Heart left ventricle (tissue), 16 donors: ENCODE results near the gene SPEG. TPM values are rescaled to one million over a fixed set of nuclear protein-coding genes. Genes with fewer than 3 reads are reported as not detected.

Experiments
- ATAC-seq, 4 donors: fragments of 200-7000 bp; cut with Tn5 transposase; one replicate each; pipeline ENCODE4 v1.9.1; 2020 to 2022; ENCODE audit warnings: moderate library complexity in 4 of 4, mild to moderate bottlenecking in 3 of 4, moderate number of reproducible peaks in 1 of 4
- DNase-seq, 5 donors: peaks; one replicate each; pipeline ENCODE4 v3.0.0-alpha.2; 2020
- H3K27ac ChIP-seq, 12 donors: fragments of 200-600 bp; sonication (generic) in 4 of 12; one replicate each; pipeline versions ENCODE4 v1.5.0 to v1.8.0; 2016 to 2022; ENCODE audit warnings: mild to moderate bottlenecking in 2 of 12
- H3K27me3 ChIP-seq, 9 donors: fragments of 200-600 bp; sonication (generic) in 2 of 9; one replicate each; pipeline versions ENCODE4 v1.5.1 to v1.8.0; 2016 to 2022; ENCODE audit warnings: mild to moderate bottlenecking in 3 of 9
- H3K36me3 ChIP-seq, 9 donors: fragments of 200-600 bp; sonication (generic) in 2 of 9; one replicate each; pipeline versions ENCODE4 v1.5.0 to v1.8.0; 2018 to 2022; ENCODE audit warnings: mild to moderate bottlenecking in 2 of 9
- H3K4me1 ChIP-seq, 12 donors: fragments of 200-600 bp; sonication (generic) in 4 of 12; one replicate each; pipeline versions ENCODE4 v1.5.0 to v1.8.0; 2016 to 2022; ENCODE audit warnings: mild to moderate bottlenecking in 3 of 12
- H3K4me3 ChIP-seq, 12 donors: fragments of 200-600 bp; sonication (generic) in 4 of 12; one replicate each; pipeline versions ENCODE4 v1.5.0 to v1.8.0; 2017 to 2022; ENCODE audit warnings: mild to moderate bottlenecking in 9 of 12, moderate library complexity in 4 of 12
- H3K9me3 ChIP-seq, 12 donors: fragments of 200-600 bp; sonication (generic) in 4 of 12; one replicate each; pipeline versions ENCODE4 v1.5.0 to v1.8.0; 2016 to 2022; ENCODE audit warnings: mild to moderate bottlenecking in 1 of 12
- CTCF ChIP-seq, 12 donors: fragments of 200-600 bp; sonication (generic) in 4 of 12; IDR thresholded peaks; one replicate each; pipeline versions ENCODE4 v1.5.0 to v1.8.0; 2018 to 2022; ENCODE audit warnings: antibody characterized with exemption in 12 of 12, mild to moderate bottlenecking in 5 of 12
- POLR2A ChIP-seq, 2 donors: fragments of 450-650 bp; IDR thresholded peaks; one replicate each; pipeline ENCODE4 v1.6.1; 2017; ENCODE audit warnings: antibody characterized with exemption in 2 of 2, mild to moderate bottlenecking in 2 of 2, moderate library complexity in 2 of 2
- WGBS, 4 donors: extraction: QIAGEN DNeasy Blood & Tissue Kit in 2 of 4; methylation state at CpG; one replicate each; pipeline versions ENCODE4 v1.1.5 to v1.1.7; 2013 to 2018; 5-methylcytosine and 5-hydroxymethylcytosine counted together
- intact Hi-C, 10 donors: fragments of 100-400 bp; cut with DNase I; formaldehyde crosslinking; loops; one replicate each; pipeline versions ENCODE4 v1.11.1 to v1.14.2; 2022
- polyA plus RNA-seq, 2 donors: library from polyadenylated mRNA; stranded (reverse); fragments of 200-250 nt; gene quantifications; one replicate each; pipeline ENCODE4 v1.2.3, GENCODE V29; 2013
- total RNA-seq, 9 donors: library from RNA; depleted of rRNA in 2 of 9; stranded (reverse); fragments of >200 nt in 2 of 9; fragmentation: NEBNext Ultra II Directional in 3 of 9; extraction: Animal tissue kit (Norgen Biotek cat#: 25700) in 3 of 9; gene quantifications; one replicate each; pipeline versions ENCODE4 v1.1.0 to v1.2.4, GENCODE V29; 2016 to 2023
- donor health status: ischemic (EF 13 %, LVEDD 7.1; RV severe dilation, severe dysfunction).
- donor health status: healthy with polysubstance abuse.
- donor health status: DM: no; HTN: yes; CAD: no.
- donor health status: DM: no; HTN: no; CAD: no.
- donor health status: ischemic (EF 25% LVEDD 6.9; RV normal size, moderate dysfunction).
- donor health status: ischemic (EF 25% LVEDD 5.7; RV mildly dilated, moderate dysfunction).
- donor health status: healthy.
- donor health status: DM: yes; HTN: yes; CAD: no.
- donor health status: ischemic (EF 35%, LVEDD 5.7; RV mildly dilated, moderate dysfunction).
- donor health status: nonischemic (EF 11% LVEDD 7.7; RV severe dilation, severe dysfunction).
- donor health status: DM: yes; HTN: yes; CAD: no.
- donor health status: PGD.
- donor health status: ischemic (EF 29% LVEDD 5.4; RV normal size, mild dysfunction).
- donor health status: nonischemic (EF 23%, LVEDD 6.1; RV moderate dilation, normal function).

SPEG gene
- total and polyA plus RNA-seq, 11 donors = 64.8 to 150 (median 108) TPM

- TF ChIP-seq CTCF (IDR thresholded peaks at IDR 0.05) (no peak), POLR2A (IDR thresholded peaks at IDR 0.05) (no peak)
- H3K4me1 ChIP-seq = peaks cover 0 to 75% (median 12%) of the 10 kb centered on the region in 12 donors
- H3K4me3 ChIP-seq = no peak overlapping the region
- H3K27ac ChIP-seq = peak overlapping the region in 2 of 12 donors; percentile 51 to 96
- no peak for ATAC-seq
- H3K27me3 ChIP-seq = peaks cover 6 to 63% (median 17%) of the 10 kb centered on the region in 9 donors
- no peaks in the 10 kb centered on the region for H3K9me3 ChIP-seq
- no peaks in the 10 kb centered on the region for H3K36me3 ChIP-seq
- WGBS, 4 donors = 83 to 86% (median 85%) methylated on average over 4 of the region's 4 CpGs
- no peak for DNase-seq
- intact Hi-C loops = loop anchor here in 1 of 10 donors (5.0 kb wide), 1 partner anchor 36 kb away; no protein-coding TSS in a partner anchor
These were observed 3.8 kb downstream of the SPEG start for GRCh38 chr2:219438453-219438852.

GRCh38 chr2:219439506-219439905 is 4.9 kb downstream of the SPEG start:
- WGBS, 4 donors = 29 to 57% (median 43%) methylated on average over 1 to 6 of the region's 6 CpGs
- peaks cover 6 to 57% (median 16%) of the 10 kb centered on the region in 9 donors for H3K27me3 ChIP-seq

GRCh38 chr2:219440388-219441256 is 6.0 kb downstream of the SPEG start:
- TF ChIP-seq POLR2A (IDR thresholded peaks at IDR 0.05) (no peak), CTCF (IDR thresholded peaks at IDR 0.05) (no peak)
- H3K4me3 ChIP-seq = peak overlapping the region in 3 of 12 donors; percentile 42 to 63 (median 60)
- H3K27me3 ChIP-seq = peaks cover 0 to 46% (median 9%) of the 10 kb centered on the region in 9 donors
- peaks cover 0 to 76% (median 13%) of the 10 kb centered on the region in 12 donors for H3K4me1 ChIP-seq
- H3K36me3 ChIP-seq = no peaks in the 10 kb centered on the region
- ATAC-seq = no peak
- 65 to 80% (median 78%) methylated on average over 6 of the region's 6 CpGs for WGBS, 4 donors
- peak overlapping the region in 11 of 12 donors; percentile 17 to 96 (median 83) for H3K27ac ChIP-seq
- H3K9me3 ChIP-seq = no peaks in the 10 kb centered on the region
- DNase-seq = peak in 1 of 5 donors; percentile 8
- intact Hi-C loops = no loop called here

More at GRCh38 chr2:219439506-219439905, 4.9 kb downstream of the SPEG start:
- H3K4me3 ChIP-seq = no peak overlapping the region
- no peaks in the 10 kb centered on the region for H3K36me3 ChIP-seq
- peaks cover 0 to 76% (median 13%) of the 10 kb centered on the region in 12 donors for H3K4me1 ChIP-seq
- intact Hi-C loops = loop anchor here in 1 of 10 donors (5.0 kb wide), 1 partner anchor 37 kb away; no protein-coding TSS in a partner anchor
- ATAC-seq (no peak), DNase-seq (peak in 3 of 5 donors; percentile 9 to 27 (median 13))
- no peak for TF ChIP-seq POLR2A (IDR thresholded peaks at IDR 0.05)
- no peak for TF ChIP-seq CTCF (IDR thresholded peaks at IDR 0.05)
- peak overlapping the region in 5 of 12 donors; percentile 3 to 96 (median 51) for H3K27ac ChIP-seq
- H3K9me3 ChIP-seq = no peaks in the 10 kb centered on the region
